ENCODE measurements around the gene RNF2.
"Not testable (repeated sequence)": the region's sequence is repeated elsewhere in the genome, so short reads cannot be mapped to it uniquely, and the experiment has no call there.

The RNF2 gene

GRCh38 chr1:185044981-185045813, at the start of gene RNF2:
TSS of gene RNF2 (plus strand) at chr1:185045558. CDS start at chr1:185087554, 41,996 bp downstream.
- peak; percentile 84 for DNase-seq

- DNase-seq, result not testable (repeated sequence)
Measured at GRCh38 chr1:184999974-185000373, 45.4 kb upstream of the RNF2 start.

DNA sequence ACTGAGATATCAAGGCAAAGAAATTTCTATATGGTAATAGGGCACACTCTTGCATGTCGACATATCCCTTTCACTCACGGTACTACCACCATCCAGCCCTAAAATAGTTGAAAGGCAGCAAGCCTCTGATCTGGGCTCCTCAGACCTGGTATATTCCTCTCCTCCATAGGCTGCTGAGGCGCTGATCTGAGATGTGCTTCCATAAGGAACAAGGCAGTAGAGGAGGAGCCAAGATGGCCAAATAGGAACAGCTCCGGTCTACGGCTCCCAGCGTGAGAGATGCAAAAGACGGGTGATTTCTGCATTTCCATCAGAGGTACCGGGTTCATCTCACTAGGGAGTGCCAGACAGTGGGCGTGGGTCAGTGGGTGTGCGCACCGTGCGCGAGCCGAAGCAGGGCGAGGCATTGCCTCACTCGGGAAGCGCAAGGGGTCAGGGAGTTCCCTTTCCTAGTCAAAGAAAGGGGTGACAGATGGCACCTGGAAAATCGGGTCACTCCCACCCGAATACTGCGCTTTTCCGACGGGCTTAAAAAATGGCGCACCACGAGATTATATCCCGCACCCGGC, 44.0 kb upstream of the RNF2 start:
- not testable (repeated sequence) for DNase-seq

- no peak for DNase-seq
Measured at GRCh38 chr1:185008838-185009237, 36.5 kb upstream of the RNF2 start.

DNA sequence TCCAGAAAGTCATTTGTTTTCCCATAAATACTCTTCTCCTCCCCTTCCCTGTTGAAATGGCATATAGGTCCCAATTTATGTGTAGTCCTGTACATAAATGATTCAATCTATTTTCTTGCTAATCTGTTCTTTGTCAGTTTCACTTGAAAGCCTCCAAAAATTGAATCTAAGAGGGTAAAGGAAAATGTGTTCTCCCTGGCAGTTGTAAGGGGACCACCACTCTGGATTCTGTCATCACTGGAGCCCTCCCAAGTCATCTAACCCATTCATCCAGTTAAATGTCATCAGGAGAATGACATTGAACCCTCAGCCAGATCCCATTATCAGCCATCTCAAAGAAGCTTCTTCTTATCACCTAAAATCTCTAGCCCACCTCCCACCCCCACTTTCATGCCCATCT, 35.0 kb upstream of the RNF2 start:
- no peak for DNase-seq

GRCh38 chr1:185014941-185015340, 30.4 kb upstream of the RNF2 start:
- DNase-seq, result no peak

- no peak for DNase-seq
Measured at GRCh38 chr1:185015631-185016030, 29.7 kb upstream of the RNF2 start.

GRCh38 chr1:185016880-185017279, 28.5 kb upstream of the RNF2 start:
- no peak for DNase-seq

DNA sequence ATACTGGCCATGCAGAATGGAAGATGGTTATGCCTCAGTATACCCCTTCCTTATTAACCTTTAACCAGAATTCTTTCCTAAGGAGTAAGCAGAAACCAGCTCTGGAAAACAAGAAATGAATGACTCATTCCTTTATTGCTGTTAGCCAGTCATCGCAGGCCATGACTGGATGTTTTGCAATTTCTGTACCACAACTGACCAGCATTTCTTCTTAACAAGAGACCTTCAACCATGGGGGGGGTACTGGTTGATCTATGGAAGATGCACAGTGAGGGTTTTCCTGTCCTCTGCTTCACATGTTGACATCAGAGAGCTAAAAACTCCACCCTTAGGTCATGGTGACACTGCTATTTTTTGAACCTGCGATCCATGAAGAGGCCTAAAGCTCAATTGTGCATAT, 28.0 kb upstream of the RNF2 start:
- DNase-seq, result peak; percentile 5

GRCh38 chr1:185017966-185018365, 27.4 kb upstream of the RNF2 start:
- no peak for DNase-seq

- no peak for DNase-seq
Measured at GRCh38 chr1:185027252-185027882, 18.0 kb upstream of the RNF2 start.

DNA sequence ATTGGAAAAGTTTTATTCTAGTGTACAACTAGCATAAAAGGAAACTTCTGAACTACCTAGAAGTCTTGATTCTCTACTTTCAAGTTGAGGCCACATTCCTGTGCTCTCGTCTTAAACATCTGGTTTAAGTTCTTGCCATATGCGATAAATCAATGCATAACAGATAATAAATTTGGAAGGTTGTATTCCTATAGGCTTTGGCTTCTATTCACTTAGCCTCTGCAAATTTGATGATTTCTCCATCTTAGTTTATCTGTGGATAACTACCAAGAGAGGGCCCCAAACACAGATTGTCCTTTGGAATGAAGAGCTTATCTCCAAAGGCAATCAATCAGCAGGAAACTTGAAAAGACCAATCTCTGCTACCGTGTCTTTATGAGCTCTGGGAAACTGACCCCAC, 11.7 kb upstream of the RNF2 start:
- no peak for DNase-seq

DNA sequence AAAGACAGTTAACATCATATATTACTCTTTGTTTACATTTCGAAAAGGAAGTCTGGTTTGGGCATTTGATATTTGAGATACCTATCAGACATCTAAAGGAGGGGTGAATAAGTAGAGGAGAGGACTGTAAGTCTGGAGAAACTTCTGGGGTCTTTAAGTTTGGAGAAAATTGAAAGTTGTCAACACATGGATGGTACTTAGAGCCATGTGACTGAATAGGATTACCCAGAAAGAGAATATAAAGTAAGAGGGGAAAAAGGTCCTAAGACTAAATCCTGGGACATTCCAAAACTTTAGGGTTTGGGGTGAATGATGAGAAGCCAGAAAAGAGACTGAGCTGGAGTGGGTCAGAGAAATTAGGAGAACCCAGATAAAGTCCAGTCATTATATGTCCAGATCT, 10.1 kb upstream of the RNF2 start:
- no peak for DNase-seq

DNA sequence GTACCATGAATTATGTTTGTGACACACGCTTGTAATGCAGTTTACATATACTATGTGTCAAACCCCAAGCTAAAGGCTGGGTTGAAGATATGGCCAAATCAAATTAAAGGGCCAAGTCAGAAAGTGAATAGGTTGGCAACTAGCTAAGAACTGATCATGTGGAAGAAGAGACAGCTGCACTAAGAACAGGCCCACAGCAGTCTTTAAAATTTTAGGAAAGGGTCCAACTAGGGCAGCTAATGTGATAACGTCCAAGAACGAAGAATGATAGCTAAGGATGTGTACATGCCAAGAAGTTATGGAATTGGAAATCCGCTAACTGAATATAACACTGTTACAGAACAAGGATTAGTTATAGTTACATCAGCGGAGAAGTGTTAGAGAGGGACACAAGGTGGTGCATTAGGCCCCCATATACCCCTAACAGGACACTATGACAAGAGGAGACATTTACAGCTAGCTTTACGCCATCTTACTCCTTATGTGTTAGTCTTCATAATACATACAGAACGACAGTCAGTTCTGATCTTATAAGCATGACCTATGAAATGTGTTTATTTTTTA, 6.5 kb upstream of the RNF2 start:
- no peak for DNase-seq

DNA sequence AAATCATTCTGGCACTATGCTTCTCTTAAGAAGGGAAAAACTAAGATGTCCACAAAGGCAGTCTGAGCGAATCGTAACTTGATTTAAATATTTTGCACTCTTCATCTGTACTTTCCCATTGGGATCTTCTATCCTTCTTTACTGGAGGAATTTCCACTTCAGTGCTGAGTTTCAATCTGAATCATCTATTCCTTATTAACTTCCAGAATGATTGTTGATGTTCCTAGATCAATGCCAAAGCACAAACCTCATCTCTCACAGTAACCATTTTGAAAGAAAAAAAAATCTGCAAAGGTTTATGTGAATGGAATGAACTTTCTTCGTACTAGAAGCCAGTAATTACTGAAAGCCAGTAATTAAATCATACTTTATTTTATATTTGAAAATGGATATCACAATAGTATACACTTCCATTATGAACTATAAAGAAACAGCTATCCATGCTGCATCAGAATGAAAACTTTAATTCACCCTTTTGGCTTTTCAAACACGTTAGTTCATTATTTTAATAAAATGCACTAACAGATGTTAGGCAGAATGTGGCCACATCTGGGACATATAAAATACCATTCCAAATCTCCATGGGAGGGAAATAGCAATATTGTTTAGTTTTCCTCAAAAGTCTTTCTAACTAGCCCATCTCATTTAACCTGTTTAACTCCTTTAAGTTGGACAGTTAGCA, 5.5 kb upstream of the RNF2 start:
- DNase-seq, result no peak

DNA sequence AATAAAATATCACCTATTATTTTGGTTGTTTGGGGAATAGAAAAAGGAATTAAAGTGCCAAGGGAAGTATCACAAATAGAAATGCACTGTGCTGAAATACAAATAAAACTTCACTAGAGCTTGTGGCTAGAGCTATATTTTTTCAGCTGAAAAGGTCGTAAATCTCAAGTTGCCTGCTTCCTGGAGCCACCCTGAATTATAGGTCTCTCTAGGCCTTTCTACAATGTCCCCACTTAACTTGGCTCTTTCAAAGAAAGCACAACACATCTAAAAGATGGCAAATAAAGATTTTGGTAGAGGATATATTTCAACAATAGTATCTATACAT, 5.0 kb upstream of the RNF2 start:
- no peak for DNase-seq

DNA sequence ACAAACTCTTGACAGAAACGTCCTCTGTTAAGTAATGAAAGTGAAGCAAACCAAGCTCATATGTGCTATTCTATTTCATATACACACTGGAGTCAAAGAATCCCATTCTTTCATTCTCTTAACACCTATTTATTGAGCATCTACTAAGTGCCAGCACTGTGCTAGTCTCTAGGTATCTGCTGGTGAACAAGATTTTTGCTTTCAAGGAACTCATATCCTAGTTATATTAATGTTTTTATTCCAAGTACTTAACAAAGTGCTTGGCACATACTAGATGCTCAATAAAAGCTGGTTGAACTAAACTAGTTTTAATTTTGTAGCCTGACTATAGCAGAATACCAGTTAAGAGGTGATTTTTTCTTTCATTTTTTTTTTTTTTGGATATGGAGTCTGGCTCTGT, 3.6 kb upstream of the RNF2 start:
- no peak for DNase-seq

DNA sequence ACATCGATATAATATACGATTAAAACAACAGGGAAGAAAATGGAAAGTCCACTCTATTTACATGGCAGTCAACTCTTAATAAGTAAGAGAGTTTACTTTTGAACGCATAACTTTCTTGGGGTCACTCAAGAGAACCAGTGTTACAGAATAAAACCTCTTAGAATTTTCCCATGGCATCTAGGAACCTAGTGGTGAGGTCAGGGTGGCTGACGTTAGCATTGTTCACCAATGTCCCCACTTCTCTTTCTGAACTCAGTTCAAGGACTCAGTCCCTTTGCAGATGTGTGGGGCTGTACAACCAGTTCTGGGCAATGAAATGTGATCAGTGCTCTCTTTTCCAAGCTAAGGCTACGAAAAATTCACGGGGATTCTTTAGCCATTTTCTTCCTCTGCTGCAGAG, 2.6 kb upstream of the RNF2 start:
- no peak for DNase-seq

- DNase-seq, result no peak
Measured at GRCh38 chr1:185044387-185044786, 971 bp upstream of the RNF2 start.

- DNase-seq, result peak; percentile 36
Measured at GRCh38 chr1:185045814-185046492, 595 bp downstream of the RNF2 start.

DNA sequence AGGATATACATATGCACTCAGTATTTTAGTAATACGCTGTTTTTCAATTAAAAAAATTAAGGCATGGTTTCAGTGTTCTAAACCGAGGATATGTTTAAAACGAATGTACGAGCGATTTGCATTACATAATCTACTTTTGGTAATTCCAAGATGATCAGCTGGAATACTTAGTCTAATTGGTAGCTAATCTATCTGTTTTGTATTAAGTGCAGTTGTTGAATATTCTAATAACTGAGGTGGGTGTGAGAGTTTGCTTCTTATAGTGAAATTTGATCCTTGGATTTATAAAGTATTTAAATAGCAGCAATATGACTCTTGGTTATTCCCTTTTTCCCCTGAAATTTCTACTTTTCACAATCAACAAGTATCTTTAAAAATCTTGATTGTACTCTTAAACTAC, 1.3 kb downstream of the RNF2 start:
- DNase-seq, result no peak

DNA sequence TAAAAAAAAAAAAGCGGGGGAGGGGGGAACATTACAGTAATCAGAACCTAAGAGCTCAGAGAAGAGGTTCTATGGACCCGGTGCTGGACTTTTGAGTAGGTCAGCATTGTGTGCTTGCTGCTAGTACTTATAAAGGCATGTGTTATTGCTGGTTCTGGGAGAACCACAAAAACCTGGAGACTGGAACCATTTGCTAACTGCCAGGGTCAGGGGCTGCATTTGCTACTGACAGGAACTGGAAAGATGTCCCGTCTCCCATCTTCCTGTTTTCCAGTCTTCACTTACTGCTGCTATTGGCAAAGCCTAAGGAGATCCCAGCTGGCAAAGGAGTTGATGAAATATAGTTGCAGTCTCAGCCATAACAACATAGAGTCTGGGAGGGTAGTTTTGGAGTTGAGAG, 4.3 kb downstream of the RNF2 start:
- DNase-seq, result no peak
